ENCODE results near the gene TMED10. TPM values are rescaled to one million over a fixed set of nuclear protein-coding genes. Genes with fewer than 3 reads are reported as not detected.

Gene TMED10
- polyA plus RNA-seq, 1 of the 3 experiments (the other 2 are of a cell fraction) = 168 TPM

- Histone ChIP-seq H2AFZ (ENCODE audit: low read depth) (peak overlapping the region; percentile 79), H3K4me2 (peak overlapping the region; percentile 10; the same call in 1 of the 2 replicates), H3K27ac (ENCODE audit: low read depth in 2 of 2, low read length in 1 of 2) (no peak overlapping the region)
Measured at GRCh38 chr14:75222208-75222701, 45.8 kb upstream of the TMED10 start.

More at GRCh38 chr14:75222208-75222701, 45.8 kb upstream of the TMED10 start:
- Histone ChIP-seq H3K79me2 (ENCODE audit: insufficient read depth) (no peaks in the 10 kb centered on the region), H3F3A (replicated peaks; ENCODE audit: insufficient read depth) (no peaks in the 10 kb centered on the region), H3K9me2 (no peaks in the 10 kb centered on the region), H3K27me3 (ENCODE audit: insufficient read depth) (no peaks in the 10 kb centered on the region), H3K9me3 (no peaks in the 10 kb centered on the region), H3K4me3 (ENCODE audit: low read depth in 2 of 2, low read length in 1 of 2) (no peak overlapping the region), H3K36me3 (replicated peaks in 1 of 2; ENCODE audit: control insufficient read depth in 1 of 2, insufficient read depth in 2 of 2, low read length in 1 of 2) (no peaks in the 10 kb centered on the region), H3K9ac (peak overlapping the region; percentile 8), H3K4me1 (ENCODE audit: control insufficient read depth in 1 of 2, insufficient read depth in 2 of 2, low read depth in 1 of 2, low read length in 1 of 2) (no peaks in the 10 kb centered on the region; a peak in 2 of 4 replicates), H4K20me1 (ENCODE audit: insufficient read depth) (no peaks in the 10 kb centered on the region)
- DNase-seq = no peak
- TF ChIP-seq USF1 (IDR thresholded peaks at IDR 0.05; ENCODE audit: borderline replicate concordance, low read depth) (no peak), TAF1 (IDR thresholded peaks at IDR 0.05; ENCODE audit: borderline replicate concordance, low read depth, low read length) (no peak), YY1 (IDR thresholded peaks at IDR 0.05; ENCODE audit: low read depth) (no peak), EP300 (IDR thresholded peaks at IDR 0.05; ENCODE audit: borderline replicate concordance in 1 of 2, low read depth in 1 of 2, low read length in 1 of 2) (no peak), TEAD4 (IDR thresholded peaks at IDR 0.05; ENCODE audit: borderline replicate concordance, insufficient read depth) (no peak), GABPA (IDR thresholded peaks at IDR 0.05; ENCODE audit: low read depth) (no peak), TCF12 (IDR thresholded peaks at IDR 0.05) (no peak), RFX5 (IDR thresholded peaks at IDR 0.05; ENCODE audit: low read length) (no peak), SIN3A (IDR thresholded peaks at IDR 0.05; ENCODE audit: borderline replicate concordance, low read depth, low read length) (no peak), ELF1 (IDR thresholded peaks at IDR 0.05) (no peak), NRF1 (IDR thresholded peaks at IDR 0.05; ENCODE audit: low read depth, low read length) (no peak), REST (IDR thresholded peaks at IDR 0.05; ENCODE audit: low read depth, low read length) (no peak), PBX3 (IDR thresholded peaks at IDR 0.05) (no peak), JUND (IDR thresholded peaks at IDR 0.05) (no peak), POLR2AphosphoS5 (IDR thresholded peaks at IDR 0.05; ENCODE audit: low read depth, low read length) (no peak), USF2 (IDR thresholded peaks at IDR 0.05; ENCODE audit: borderline replicate concordance, low read depth, low read length) (no peak)
- POLR2A ChIA-PET = interaction anchor here (0.6 kb wide), 1 partner anchor 1359 kb away, joined by 3 read pairs; no protein-coding TSS in a partner anchor
- CTCF ChIA-PET = no interaction called here
- 75% methylated on average over 12 of the region's 12 CpGs for WGBS (ENCODE audit: low lambda C conversion rate)
